ENCODE measurements around the gene PKIB.

DNA sequence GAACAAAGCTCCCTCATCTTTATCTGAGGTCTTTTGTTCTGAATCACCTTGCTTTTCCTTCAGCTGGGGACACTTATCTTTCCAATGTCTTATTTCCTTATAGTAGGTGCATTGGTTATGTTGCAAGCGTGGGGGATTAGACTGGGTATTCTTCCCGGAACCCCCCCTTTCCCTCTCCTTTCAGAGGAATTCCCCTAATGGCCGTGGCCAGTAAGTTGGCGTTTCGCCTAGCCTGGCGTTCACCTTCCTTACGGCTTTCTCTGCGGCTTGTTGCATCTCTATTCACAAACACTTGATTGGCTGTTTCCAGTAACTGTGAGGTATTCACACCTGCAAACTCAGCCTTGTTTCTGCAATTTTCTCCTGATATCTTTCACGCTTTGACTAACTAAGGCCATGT, 136.5 kb downstream of the PKIB start:
- TF ChIP-seq SUZ12 (IDR thresholded peaks at IDR 0.05; ENCODE audit: extremely low read depth, insufficient read depth, insufficient read length) (no peak), ZNF274 (IDR thresholded peaks at IDR 0.05; ENCODE audit: low read depth, low read length) (no peak)

All from NT2/D1 (cell line).